HG02938 (cell line): ENCODE measurements around the gene COL4A4.

Experiments used
- ATAC-seq: cut with Tn5 transposase; IDR thresholded peaks from one replicate; pipeline ENCODE4 v1.9.1; 2021; ENCODE audit warnings: mild to moderate bottlenecking, moderate library complexity; ENCODE audit not compliant: unreplicated experiment

Gene COL4A4

GRCh38 chr2:226984750-226985582 is 179.0 kb downstream of the COL4A4 start:
- peak; percentile 99 for ATAC-seq

- no peak for ATAC-seq
Measured at GRCh38 chr2:226983895-226984749, 179.9 kb downstream of the COL4A4 start.

- ATAC-seq: no peak
Measured at GRCh38 chr2:226981791-226982326, 182.1 kb downstream of the COL4A4 start.

- no peak for ATAC-seq
Measured at GRCh38 chr2:226979004-226979403, 185.0 kb downstream of the COL4A4 start.

- ATAC-seq: no peak
Measured at GRCh38 chr2:226978300-226978699, 185.7 kb downstream of the COL4A4 start.

GRCh38 chr2:226977775-226978190 is 186.2 kb downstream of the COL4A4 start:
- no peak for ATAC-seq

- ATAC-seq: no peak
Measured at GRCh38 chr2:226973816-226974215, 190.2 kb downstream of the COL4A4 start.

GRCh38 chr2:226971770-226972169 is 192.2 kb downstream of the COL4A4 start:
- ATAC-seq: peak; percentile 42

- peak; percentile 42 for ATAC-seq
Measured at GRCh38 chr2:226971084-226971483, 192.9 kb downstream of the COL4A4 start.

- peak; percentile 59 for ATAC-seq
Measured at GRCh38 chr2:226970362-226970761, 193.6 kb downstream of the COL4A4 start.

GRCh38 chr2:226969417-226970080 is 194.5 kb downstream of the COL4A4 start:
- no peak for ATAC-seq

- ATAC-seq: no peak
Measured at GRCh38 chr2:226965376-226965775, 198.6 kb downstream of the COL4A4 start.

GRCh38 chr2:226963528-226963927 is 200.5 kb downstream of the COL4A4 start:
- no peak for ATAC-seq

- ATAC-seq: no peak
Measured at GRCh38 chr2:226962176-226962773, 201.7 kb downstream of the COL4A4 start.

- no peak for ATAC-seq
Measured at GRCh38 chr2:226959418-226959817, 204.6 kb downstream of the COL4A4 start.

- ATAC-seq: no peak
Measured at GRCh38 chr2:226956659-226957058, 207.3 kb downstream of the COL4A4 start.

GRCh38 chr2:226953826-226954225 is 210.2 kb downstream of the COL4A4 start:
- ATAC-seq: no peak

GRCh38 chr2:226953206-226953605 is 210.8 kb downstream of the COL4A4 start:
- ATAC-seq: no peak
